Right lobe of liver (tissue), 4 donors: Measurements from ENCODE around the gene CYB5D1.

Experiments
- POLR2A ChIP-seq: fragments of 450-650 bp; IDR thresholded peaks from one replicate; pipeline ENCODE4 v1.6.1; 2017; ENCODE audit warnings: antibody characterized with exemption, mild to moderate bottlenecking
- TF ChIP-seq, protein P1 (sequence below), 4 donors: fragments of 200-600 bp in 3 of 4; fragments of 450-650 bp in 1 of 4; IDR thresholded peaks; one replicate each; pipeline versions ENCODE4 v1.5.1 to v1.8.0; 2016 to 2022; ENCODE audit warnings: antibody characterized with exemption in 4 of 4, mild to moderate bottlenecking in 2 of 4
- donor health status: DM: no; HTN: no; CAD: no.
- donor health status: DM: no; HTN: no; CAD: no.
- donor health status: DM: no; HTN: yes; CAD: no.

DNA sequence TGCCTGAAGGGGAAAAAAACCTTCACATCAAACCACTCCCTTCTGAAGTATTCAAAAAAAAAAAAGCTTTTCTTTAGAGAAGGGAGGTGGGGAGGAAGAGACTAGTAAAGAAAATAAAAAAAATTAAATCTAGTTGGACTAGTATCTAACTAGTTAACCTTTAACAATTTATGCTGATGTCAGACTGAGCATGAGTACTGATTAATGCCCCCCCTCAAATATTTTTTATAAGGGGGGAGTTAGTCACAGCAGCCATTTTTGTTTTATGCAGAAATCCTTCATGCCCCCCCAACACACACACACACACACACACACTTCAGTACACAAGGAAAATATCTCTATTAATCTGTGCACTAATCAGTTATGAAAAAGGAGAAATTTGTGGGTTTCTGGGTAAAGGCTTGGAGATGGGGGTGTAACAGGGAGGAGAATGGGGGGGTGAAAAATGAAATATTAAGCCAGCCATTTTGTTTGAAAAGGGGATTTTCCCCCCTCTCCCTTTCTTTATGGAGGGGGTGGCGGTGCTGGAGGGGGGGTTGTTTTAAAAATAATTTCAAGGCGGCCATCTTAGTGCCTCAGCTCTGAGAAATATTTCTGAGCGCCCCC, 26.1 kb downstream of the CYB5D1 start:
- TF ChIP-seq, protein P1, sequence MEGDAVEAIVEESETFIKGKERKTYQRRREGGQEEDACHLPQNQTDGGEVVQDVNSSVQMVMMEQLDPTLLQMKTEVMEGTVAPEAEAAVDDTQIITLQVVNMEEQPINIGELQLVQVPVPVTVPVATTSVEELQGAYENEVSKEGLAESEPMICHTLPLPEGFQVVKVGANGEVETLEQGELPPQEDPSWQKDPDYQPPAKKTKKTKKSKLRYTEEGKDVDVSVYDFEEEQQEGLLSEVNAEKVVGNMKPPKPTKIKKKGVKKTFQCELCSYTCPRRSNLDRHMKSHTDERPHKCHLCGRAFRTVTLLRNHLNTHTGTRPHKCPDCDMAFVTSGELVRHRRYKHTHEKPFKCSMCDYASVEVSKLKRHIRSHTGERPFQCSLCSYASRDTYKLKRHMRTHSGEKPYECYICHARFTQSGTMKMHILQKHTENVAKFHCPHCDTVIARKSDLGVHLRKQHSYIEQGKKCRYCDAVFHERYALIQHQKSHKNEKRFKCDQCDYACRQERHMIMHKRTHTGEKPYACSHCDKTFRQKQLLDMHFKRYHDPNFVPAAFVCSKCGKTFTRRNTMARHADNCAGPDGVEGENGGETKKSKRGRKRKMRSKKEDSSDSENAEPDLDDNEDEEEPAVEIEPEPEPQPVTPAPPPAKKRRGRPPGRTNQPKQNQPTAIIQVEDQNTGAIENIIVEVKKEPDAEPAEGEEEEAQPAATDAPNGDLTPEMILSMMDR (IDR thresholded peaks at IDR 0.05), result no peak
- TF ChIP-seq POLR2A, result no peak
